HepG2 (cell line): ENCODE measurements around the gene TBC1D22A.

Experiments
- CEBPB ChIP-seq: IDR thresholded peaks from 2 replicates; pipeline ENCODE4 v1.6.1; 2011; ENCODE audit warnings: low read depth, low read length, improper control_type of control experiment, borderline replicate concordance
- FOXO4 ChIP-seq: sonication (generic); formaldehyde crosslinking; conservative IDR thresholded peaks from 2 replicates; pipeline ENCODE4 v1.8.1; 2023; ENCODE audit warnings: missing genetic modification reagents
- ZNF432 ChIP-seq: sonication (generic); formaldehyde crosslinking; IDR thresholded peaks from 2 replicates; pipeline ENCODE4 v1.5.0; 2020; ENCODE audit warnings: missing genetic modification reagents, mild to moderate bottlenecking, borderline replicate concordance

- TF ChIP-seq ZNF432 (CRISPR knock-in tag) (no peak), FOXO4 (no peak), CEBPB (no peak)
These were observed 14.1 kb upstream of the TBC1D22A start for GRCh38 chr22:46748206-46748907.
